Kidney epithelial cell (primary cell): ENCODE data around the gene LPIN1. TPM values are rescaled to one million over a fixed set of nuclear protein-coding genes. Genes with fewer than 3 reads are reported as not detected.

Experiments used
- DNase-seq: peaks from one replicate; pipeline ENCODE4 v3.0.0-alpha.2; 2010; ENCODE audit warnings: low read depth
- H3K27me3 ChIP-seq: 2 replicates; pipeline ENCODE4 v1.6.0; 2011; ENCODE audit warnings: low read length; ENCODE audit not compliant: control insufficient read depth, insufficient read depth
- H3K36me3 ChIP-seq: 2 replicates; pipeline ENCODE4 v1.5.1; 2011; ENCODE audit warnings: low read length; ENCODE audit not compliant: control insufficient read depth, insufficient read depth
- H3K4me3 ChIP-seq: 2 replicates; pipeline ENCODE4 v1.5.1; 2011; ENCODE audit warnings: low read depth, mild to moderate bottlenecking, control low read depth, low read length
- total RNA-seq: library from RNA; depleted of rRNA; stranded (reverse); fragments of >200 nt; gene quantifications from 2 replicates; pipeline ENCODE4 v1.2.3, GENCODE V29; 2015
- TF ChIP-seq, protein P1 (sequence below): IDR thresholded peaks from 2 replicates; pipeline ENCODE4 v1.5.1; 2011; ENCODE audit warnings: mild to moderate bottlenecking, moderate library complexity, low read length, control low read depth, inconsistent platforms; ENCODE audit not compliant: insufficient read depth, poor library complexity, severe bottlenecking

LPIN1 gene
- total RNA-seq, 1 donor from 2014 or later = 23.6 TPM

DNA sequence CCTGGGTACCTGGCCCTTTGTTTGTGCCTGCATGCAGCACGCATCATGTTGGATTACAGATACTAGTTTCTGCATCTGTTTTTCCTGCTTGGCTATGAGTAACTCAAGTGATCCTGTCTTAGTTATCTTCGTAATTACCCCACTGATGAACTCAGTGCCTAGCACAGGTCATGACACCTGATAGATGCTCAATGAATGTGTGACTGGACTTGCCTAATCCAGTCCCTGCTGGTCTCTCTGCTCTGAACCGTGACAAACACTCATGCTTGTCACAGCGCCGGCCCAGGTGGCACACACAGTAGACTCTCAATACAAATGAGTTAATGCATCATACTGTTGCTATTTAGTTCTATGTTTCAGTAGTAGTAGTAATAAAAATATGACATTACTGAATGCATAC, 45.2 kb upstream of the LPIN1 start:
- H3K36me3 ChIP-seq = no peaks in the 10 kb centered on the region
- no peaks in the 10 kb centered on the region for H3K27me3 ChIP-seq
- no peak for DNase-seq
- H3K4me3 ChIP-seq = no peak overlapping the region
- TF ChIP-seq, protein P1, sequence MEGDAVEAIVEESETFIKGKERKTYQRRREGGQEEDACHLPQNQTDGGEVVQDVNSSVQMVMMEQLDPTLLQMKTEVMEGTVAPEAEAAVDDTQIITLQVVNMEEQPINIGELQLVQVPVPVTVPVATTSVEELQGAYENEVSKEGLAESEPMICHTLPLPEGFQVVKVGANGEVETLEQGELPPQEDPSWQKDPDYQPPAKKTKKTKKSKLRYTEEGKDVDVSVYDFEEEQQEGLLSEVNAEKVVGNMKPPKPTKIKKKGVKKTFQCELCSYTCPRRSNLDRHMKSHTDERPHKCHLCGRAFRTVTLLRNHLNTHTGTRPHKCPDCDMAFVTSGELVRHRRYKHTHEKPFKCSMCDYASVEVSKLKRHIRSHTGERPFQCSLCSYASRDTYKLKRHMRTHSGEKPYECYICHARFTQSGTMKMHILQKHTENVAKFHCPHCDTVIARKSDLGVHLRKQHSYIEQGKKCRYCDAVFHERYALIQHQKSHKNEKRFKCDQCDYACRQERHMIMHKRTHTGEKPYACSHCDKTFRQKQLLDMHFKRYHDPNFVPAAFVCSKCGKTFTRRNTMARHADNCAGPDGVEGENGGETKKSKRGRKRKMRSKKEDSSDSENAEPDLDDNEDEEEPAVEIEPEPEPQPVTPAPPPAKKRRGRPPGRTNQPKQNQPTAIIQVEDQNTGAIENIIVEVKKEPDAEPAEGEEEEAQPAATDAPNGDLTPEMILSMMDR = no peak

DNA sequence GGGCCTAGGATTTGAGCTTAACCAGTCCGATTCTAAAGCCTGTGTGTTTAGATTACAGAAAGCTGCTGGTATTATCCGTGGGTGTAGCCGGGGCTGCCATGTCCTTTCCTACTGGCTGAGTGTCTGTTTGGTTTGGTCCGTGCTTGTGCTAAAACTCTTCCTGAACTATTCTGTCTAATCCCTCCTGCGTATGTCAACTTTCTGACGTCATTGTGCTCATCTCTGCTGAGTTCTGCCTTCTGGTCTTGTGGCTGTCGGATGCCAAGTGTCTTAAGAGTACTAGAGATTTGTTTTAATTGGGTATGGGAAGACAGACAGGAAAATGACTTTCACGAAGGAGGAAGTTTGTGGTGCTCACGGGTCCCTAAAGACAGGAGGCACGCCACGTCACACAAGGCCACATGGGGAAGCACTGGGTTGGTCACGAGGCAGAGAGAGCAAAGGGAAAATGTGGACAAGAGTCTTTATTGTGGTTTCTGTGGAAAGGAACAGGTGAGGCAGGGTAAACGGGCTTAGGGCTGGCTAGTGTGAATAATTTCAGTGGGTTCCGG, 44.6 kb upstream of the LPIN1 start:
- Histone ChIP-seq H3K4me3 (no peak overlapping the region), H3K27me3 (no peaks in the 10 kb centered on the region), H3K36me3 (no peaks in the 10 kb centered on the region)
- DNase-seq = no peak
- TF ChIP-seq, protein P1 = no peak

DNA sequence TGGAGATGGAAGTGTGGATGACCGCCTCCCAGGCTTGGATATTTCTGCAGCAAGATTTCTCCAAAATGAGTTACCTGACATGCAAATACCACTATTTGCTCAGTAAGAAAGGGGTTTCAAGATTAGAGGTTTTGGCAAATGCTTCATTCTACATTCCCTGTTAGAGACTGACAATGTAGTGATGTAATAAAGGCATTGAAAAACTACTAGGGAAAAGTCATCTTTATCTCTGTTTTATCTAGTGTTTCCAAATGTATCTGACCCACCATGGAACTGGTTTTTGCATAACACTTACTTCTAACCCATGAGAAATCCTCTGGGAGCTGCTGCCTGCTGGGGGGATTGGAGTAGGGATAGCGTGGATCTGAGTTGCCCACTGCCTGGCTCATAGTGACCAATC, 43.5 kb upstream of the LPIN1 start:
- Histone ChIP-seq H3K4me3 (no peak overlapping the region), H3K36me3 (no peaks in the 10 kb centered on the region), H3K27me3 (no peaks in the 10 kb centered on the region)
- no peak for DNase-seq
- TF ChIP-seq, protein P1 = no peak

DNA sequence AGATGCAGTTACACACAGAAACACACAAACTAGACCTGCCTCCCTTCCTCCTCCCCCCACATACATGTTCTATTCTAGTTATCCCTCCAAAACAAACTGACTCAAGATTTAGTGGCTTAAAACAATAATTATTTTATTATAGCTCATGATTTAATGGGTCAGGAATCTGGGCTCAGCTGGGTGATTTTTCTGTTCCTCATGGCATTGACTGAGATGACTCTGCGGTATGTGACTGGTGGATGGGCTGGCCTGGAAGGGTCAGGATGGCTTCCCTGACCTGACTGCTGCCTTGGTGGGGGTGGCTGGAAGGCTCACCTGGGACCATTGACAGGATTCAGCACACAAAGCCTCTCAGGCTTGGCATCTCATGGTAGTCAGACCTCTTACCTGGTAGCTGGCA, 42.7 kb upstream of the LPIN1 start:
- no peak for DNase-seq
- TF ChIP-seq, protein P1 = no peak
- Histone ChIP-seq H3K36me3 (no peaks in the 10 kb centered on the region), H3K27me3 (no peaks in the 10 kb centered on the region), H3K4me3 (no peak overlapping the region)

DNA sequence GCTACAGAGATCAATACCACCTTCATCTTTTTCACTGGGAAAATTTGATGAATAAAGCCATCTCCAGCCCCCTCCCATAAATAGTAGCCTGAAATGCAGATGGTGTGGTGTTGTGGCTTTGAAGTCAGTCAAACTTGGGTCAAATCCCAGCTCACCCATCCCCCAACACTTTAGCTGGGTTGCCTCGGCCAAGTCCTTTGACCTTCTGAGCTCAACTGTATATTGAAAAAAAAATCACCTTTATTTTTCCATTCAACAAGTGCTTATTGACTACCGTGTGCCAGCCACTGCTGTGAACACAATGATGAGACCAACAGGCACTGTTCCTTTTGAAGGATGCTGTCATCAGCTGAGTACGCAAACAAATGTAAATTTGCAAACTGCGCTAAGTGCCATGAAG, 41.4 kb upstream of the LPIN1 start:
- H3K27me3 ChIP-seq = no peaks in the 10 kb centered on the region
- TF ChIP-seq, protein P1 = no peak
- H3K36me3 ChIP-seq = no peaks in the 10 kb centered on the region
- DNase-seq = no peak
- H3K4me3 ChIP-seq = no peak overlapping the region

DNA sequence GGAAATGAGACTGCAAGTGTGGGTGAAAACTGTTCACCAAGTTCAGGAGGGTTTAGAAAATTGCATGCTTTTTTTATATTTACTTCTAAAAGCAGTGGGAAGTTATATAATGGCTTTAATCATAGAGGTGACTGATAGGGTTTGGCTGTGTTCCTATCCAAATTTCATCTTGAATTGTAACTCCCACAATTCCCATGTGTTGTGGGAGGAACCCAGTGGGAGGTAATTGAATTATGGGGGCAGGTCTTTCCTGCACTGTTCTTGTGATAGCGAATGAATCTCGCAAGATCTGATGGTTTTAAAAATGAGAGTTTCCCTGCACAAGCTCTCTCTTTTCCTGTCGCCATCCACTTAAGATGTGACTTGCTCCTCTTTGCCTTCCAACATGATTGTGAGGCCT, 40.7 kb upstream of the LPIN1 start:
- TF ChIP-seq, protein P1 = no peak
- H3K4me3 ChIP-seq = no peak overlapping the region
- no peaks in the 10 kb centered on the region for H3K36me3 ChIP-seq
- DNase-seq = no peak
- no peaks in the 10 kb centered on the region for H3K27me3 ChIP-seq
